Renal cortical epithelial cell (primary cell): ENCODE data around the gene WNK2. TPM values are rescaled to one million over a fixed set of nuclear protein-coding genes. Genes with fewer than 3 reads are reported as not detected.
A peak's percentile ranks its signal among the peaks of the same experiment; 100 is the strongest.

Experiments
- DNase-seq: peaks from one replicate; pipeline ENCODE4 v3.0.0-alpha.2; 2011; ENCODE audit warnings: low read depth
- total RNA-seq: library from RNA; depleted of rRNA; stranded (reverse); fragments of >200 nt; gene quantifications from 2 replicates; pipeline ENCODE4 v1.2.3, GENCODE V29; 2014

WNK2 gene
- total RNA-seq, 1 donor from 2014 or later: not detected

DNA sequence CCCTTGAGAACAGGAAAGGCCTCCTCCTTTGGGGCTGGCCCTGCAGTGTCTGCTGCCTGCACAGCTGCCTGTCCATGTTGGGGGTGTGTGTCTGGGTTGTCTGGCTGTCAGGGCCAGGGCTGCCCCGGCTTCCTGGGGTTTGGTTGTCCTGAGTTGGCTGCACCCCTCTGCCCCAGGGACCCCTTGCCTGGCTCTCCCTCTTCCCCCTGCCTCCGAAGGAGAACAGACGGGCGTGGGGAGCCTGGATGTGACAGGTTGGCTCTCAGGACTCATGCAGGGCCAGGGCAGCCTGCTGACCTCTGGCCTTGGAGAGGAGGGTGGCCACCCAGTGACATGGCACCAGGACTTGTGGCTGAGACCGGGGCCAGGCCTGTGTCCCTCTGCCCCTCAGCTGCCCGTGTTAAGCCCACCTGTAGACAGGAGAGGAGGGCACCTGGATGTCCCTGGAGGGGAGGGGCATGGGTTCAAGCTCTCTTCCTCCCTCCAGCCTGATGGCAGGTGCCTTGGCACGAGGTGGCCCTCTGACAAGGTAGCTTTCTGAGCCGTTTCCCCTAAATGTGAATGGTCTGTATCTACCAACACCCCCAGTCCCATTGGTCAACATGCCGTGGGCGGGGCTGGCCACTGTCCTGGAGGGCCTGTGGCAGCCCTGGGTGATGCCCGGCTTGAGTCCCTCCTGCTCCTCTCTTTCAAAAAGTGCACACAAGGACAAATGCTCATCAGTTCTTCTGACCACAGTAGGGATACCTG is 34.9 kb downstream of the WNK2 start:
- DNase-seq: no peak

DNA sequence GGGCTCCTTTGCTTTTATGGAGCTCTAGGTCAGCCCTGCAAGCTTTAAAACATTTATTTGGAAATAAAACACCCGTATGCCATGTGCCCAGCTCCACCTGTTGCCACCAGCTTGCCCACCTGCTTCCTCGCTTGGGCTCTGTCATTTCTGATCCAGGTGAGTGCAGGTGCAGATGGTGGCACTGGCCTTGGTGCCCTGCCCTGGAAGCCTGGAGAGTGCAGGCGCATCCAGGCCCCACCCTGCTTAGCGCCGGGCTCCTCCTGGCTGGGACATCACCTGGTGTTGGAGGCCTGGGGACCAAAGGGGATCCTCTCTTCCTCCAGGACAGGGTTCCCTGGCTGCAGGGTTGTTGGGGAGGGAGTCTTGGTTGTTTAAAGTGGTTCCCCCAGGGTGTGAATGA is 35.8 kb downstream of the WNK2 start:
- no peak for DNase-seq

DNA sequence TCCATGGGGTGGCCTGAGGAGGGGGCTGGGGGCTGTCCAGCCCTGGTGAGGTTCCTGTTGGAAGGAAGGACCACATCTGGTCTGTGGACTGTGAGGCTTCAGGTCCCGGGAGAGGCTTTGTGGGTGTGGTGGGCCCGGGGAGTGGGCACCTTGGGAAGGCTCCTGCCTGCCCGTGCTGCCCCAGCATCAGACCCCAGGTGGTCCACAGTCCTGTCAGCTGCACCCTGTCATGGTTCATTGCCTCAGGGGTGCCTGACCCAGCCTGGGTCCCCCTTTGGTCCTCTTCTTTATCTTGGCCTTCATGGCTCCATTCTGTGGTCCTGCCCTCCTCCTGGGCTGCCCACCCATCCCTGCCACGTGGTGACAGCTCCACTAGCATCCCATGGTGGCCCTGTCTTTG is 36.7 kb downstream of the WNK2 start:
- no peak for DNase-seq

DNA sequence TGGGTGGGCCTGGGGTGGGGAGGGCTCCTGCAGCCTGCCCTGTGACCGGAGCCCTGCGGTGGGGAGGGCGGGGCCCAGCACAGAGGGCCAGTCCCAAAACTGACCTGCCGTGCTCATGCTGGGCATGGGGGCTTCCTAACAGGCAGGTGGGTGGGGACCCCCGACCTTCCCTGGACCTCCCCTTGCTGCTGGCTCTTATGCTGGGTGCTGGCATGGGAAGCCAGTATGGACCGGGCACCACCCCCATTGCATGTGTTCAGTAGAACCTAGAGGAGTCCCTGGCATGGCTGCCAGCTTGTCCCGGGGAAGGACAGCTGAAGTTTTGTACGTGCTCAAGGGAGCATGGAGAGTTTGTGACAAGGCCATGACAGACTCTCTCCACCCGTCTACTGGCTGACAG is 37.1 kb downstream of the WNK2 start:
- no peak for DNase-seq

DNA sequence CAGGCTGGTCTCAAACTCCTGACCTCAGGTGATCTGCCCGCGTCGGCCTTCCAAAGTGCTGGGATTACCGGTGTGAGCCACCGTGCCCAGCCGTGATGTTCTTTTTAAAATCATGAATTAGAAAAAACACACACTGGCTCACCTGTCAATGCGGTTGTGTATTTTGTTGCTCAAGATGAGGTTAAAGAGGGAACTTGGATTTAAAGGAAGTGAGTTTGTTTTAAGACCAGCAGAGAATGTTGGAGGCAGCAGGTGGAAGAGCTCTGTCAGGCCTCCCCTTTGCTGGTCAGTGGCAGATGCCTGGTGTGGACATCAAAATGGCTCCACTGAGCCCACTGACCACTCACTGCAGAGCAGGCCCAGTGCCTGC is 38.9 kb downstream of the WNK2 start:
- DNase-seq: no peak

DNA sequence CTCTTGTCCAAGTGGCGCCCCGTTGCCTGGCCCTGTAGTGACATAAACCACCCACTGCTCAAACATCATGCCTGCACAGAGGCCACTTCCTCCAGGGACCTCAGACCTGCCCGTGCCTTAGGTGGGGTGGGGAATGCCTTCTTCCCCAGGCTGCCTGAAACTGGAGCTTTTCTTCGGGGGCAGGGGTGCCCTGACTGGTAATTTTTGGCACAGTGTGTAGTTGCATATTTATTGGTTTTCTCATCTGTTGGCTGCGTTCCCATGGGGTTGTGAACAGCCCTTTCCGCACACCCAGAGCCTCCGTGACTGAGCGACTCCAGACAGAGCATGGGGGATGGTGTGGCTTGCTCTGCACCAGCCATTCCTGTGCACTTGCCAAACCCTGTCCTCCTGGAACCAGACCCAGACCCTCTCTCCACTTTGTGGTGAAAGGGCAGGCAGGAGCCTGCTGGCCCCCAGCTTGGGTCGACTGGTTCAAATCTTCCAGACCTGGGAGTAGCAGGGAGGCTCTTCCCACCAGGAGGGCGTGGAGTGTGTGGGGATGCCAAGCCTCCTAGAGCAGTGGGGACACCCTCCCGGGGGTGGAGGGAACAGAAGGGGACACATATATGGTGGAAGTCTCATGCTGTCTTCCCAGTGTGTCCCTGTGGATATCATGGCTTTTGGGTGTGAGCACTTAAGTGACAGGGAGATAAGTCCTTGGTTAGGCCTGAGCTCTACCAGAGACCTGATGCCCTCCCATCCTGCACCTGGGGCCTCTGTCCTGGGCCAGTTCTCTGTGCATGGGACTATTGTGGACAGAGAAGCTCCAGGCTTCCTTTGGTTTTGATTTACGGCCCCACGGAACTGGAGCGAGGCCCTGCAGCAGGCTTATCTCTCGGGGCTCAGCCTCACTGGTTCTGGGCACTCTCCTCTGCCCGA is 39.6 kb downstream of the WNK2 start:
- DNase-seq: peak; percentile 83

DNA sequence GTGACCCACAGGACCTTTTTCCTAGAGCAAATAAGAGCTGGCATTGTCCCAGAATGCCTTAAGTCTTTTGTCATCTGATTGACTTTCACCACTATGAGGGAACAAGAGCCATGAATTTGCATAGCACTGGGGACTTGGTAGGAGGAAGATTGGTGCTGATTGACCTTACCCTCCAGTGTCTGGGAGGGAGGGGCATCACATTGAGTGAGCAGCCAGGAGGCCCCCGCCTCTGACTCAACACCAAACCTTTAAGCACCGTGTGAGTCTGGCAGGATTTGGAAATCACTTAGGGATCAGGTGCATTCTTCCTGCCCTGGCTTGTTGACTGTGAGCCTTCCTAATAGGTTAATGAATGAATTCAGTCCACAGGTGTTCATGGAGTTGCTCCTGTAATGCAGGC is 40.7 kb downstream of the WNK2 start:
- DNase-seq: peak; percentile 79

DNA sequence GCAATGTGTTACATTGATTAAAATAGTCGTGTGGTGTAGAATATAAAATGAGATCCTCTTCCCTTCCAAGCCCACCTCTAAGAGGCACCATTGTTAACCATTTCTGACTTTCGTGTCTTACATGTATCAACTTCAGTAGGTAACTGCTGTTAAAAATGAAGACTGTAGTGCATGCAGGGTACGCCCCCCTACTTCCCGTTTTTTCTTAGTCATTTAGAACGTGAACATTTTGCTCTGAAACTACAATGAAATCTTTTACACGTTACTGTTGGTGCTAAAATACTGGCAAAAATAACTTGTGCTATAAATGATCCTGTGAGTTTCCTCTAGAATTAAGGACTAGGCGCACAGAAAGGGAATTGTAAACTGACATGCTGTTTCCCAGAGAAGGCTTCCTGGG is 41.5 kb downstream of the WNK2 start:
- no peak for DNase-seq

DNA sequence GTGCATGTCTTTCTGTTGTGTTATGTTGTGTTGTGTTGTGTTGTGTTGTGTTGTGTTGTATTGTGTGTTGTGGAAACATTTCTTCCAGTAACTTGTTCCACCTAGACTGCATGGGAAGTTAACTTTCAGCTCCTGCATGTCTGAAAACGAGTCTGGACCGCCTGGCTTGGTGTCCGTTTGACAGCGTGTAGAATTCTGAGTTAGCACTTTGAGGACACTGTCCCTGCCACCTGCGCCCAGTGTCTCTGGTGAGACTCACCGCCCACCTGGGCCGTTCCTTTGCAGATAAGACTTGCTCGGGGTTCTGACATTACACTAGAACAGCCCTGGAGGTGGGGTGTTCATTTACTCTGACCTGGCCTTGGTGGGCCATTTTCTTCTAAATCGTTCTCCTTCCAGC is 42.0 kb downstream of the WNK2 start:
- no peak for DNase-seq

DNA sequence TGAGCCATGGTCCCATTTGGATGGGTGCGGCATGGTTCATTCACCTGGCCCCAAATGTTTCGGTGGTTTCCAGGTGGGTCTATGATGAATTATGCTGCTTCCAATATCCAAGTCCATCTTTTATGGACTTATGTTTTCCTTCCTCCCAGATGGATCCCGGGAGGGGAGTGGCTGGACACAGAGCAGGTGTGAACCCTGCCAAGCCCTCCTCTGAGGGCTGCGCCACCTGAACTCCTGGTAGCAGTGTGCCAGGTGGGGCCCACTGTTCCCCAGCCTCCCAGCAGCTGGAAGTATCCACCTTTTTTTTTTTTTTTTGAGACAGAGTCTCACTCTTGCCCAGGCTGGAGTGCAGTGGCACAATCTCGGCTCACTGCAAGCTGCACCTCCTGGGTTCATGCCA is 42.9 kb downstream of the WNK2 start:
- no peak for DNase-seq

DNA sequence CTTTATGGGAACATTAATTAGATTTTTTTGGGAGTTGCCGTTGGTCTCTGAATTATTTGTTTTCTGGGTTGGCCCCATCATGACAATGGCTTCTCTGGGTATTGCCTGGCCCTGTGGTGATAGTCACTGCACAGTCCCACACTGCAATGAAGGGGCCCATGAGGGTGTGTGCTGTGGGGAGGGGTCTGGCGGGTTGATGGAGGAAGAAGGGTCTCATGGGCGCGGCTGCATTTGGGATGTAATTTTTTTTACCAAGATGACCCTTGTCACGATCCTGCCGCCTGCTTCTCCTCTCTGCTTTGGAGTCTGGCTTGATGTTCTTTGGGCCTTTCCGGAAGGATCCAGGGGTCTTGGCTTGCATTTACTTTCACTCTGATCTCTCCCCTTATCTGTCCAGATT is 44.1 kb downstream of the WNK2 start:
- no peak for DNase-seq

DNA sequence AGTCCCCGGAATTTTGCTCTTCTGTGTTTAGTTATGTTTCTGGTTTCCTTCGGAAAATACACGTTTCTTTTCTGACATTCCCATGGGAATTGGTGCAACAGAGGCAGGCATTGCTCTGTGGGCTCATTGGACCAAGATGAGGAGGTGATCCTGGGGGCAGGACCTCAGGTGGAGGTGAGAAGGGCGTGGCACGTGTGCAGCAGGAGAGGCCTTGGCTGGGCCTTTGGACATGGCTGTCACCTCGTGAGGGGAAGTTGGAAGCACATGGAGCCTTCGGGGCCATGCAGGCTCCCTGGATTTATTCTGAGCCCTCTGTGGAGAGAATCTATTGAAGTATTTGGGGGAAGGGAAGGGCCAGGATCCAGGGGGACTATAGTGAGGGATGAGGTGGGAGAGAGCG is 44.5 kb downstream of the WNK2 start:
- no peak for DNase-seq

DNA sequence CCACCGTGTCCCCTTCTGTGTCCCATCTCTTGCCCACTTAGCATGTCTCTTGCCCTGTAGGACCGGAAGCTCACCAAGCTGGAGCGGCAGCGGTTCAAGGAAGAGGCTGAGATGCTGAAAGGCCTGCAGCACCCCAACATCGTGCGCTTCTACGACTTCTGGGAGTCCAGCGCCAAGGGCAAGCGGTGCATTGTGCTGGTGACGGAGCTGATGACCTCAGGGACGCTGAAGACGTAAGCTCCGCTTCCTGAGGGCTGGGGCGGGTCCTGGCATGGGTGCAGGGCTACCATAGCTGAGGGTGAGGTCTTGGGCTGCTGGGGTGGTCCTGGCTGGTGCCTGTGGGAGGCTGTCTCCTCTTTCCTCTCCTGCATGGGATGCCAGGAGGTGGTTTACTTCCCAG is 45.7 kb downstream of the WNK2 start:
- no peak for DNase-seq

DNA sequence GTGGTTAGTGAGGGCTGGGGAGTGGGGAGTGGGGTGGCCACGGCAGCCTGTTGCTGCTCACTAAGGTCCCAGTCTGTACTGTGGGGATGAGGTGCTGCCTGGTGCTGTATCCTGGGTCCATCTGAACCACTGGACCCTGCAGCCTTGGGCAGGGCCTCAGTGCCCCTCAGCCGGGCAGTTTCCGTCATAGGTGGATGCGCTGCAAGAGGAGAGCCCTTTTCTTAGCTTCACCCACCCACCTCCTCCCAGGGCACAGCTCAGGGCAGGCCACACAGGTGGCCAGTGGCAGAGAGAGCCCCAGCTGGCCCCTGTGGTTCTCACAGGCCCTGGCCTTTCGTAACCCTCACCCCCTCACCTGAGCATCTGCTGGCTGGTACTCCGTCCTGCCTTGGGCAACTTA is 46.2 kb downstream of the WNK2 start:
- no peak for DNase-seq

DNA sequence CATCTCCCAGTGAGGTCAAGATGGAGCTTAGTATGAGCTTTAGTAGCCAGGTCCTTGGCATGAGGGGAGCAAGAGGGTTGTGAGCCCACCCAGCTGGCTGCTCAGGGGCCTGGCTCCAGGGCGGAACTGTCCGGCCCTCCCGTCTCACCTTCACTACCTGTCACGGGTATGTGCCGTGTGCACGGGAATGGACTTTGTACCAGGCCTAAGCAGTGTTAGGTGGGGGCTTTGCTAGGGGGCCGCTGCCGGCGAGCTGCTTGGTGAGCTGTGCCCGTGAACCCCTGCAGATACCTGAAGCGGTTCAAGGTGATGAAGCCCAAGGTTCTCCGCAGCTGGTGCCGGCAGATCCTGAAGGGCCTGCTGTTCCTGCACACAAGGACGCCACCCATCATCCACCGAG is 46.7 kb downstream of the WNK2 start:
- DNase-seq: no peak

DNA sequence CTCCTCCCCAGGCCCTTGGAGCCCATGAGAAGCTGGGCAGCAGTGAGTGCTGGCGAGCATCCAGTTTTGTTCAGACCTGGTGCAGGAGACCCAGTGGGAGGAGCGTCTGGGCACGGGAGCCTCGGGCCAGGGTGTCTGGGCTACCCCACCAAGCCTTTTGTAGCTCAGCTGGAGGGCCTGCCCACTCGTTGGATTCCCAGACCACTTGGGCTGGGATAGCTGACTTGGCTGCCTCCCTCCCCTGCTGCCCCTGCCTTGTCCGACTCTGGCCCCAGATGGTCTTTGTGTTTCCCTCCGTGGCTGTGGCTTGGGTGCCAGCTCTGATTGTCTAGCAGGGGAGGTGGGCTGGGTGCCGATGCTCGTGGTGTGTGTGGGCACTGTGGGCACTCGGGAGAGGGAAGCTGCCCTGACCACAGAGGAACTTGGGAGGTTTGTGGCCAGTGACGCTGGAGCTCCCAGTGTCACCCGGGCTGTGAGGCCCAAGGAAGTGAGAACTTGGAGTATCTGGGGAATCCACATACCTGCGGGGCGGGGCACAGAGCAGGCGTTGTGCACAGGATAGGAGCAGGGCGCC is 47.3 kb downstream of the WNK2 start:
- DNase-seq: peak; percentile 30

DNA sequence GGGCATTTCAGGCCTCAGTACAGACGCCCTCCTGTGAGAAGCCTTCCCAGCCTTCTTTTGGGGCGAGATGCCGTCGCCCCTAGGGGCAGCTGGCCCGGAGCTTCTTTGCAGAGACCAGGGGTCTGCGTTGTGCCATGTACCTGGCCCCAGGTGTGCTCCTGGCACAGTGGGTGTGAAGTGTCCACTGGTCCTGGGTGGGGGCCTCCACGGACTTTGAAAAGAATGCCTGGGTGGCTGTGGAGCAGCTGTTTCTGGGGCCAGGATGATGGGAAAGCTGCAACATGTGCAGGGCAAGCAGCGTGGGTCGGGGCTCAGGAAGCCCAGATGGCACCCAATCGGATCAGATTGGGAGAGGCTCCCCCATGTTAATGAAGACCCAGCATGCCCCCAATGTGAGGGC is 47.8 kb downstream of the WNK2 start:
- no peak for DNase-seq

DNA sequence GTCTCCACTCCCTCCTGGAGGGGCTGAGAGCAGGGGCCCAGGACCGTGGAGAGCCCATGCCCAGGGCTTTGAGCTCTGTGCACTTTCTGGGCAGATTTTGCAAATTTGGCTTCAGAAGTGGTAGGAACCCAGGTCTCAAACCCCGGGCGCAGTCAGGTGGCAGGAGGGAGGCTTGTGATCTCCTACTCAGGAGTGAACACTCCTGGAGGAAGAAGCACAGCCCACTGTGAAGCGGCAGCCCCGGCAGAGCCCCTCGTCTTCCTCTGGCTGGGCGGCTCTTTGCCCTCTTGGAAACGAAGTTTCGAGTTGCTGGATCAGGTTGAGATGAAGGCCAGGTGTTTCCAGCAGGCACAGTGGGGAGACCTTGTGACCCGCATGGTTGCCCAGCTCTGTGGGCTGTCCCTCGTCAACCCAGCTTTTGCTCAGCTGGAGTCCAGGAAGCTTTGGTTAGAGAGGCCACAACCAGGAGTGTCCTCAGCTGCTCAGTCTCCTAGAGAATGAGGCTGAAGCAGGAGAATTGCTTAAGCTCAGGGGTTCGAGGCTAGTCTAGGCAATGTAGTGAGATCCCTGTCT is 48.5 kb downstream of the WNK2 start:
- no peak for DNase-seq

DNA sequence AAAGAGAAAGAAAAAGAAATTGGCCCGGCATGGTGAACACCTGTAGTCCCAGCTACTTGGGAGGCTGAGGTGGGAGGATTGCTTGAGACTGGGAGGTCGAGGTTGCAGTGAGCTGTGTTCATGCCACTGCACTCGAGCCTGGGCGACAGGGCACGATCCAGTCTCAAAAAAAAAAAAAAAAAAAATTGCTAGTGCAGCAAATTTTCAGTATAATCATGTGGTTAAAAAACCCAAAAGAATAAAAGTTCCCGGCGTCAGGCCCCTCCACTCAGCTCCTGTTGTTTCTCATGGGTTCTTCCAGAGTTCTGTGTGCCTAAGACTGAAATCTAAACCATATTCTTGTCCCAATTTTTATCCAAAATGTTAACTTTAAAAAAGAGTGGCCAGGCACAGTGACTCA is 49.1 kb downstream of the WNK2 start:
- no peak for DNase-seq

DNA sequence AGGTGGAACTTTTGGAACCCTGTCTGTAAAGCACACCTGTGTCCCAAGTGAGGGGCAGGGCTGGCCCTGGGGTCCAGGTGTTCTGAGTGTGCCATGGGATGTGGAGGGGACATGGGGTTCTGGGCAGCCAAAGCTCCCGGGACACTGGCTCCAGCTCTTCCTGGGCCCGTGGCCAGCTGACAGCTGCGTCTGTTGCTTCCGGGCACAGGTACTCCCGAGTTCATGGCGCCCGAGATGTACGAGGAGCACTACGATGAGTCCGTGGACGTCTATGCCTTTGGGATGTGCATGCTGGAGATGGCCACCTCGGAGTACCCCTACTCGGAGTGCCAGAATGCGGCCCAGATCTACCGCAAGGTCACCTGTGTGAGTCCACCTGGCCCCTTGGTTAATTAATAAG is 50.7 kb downstream of the WNK2 start:
- DNase-seq: no peak

DNA sequence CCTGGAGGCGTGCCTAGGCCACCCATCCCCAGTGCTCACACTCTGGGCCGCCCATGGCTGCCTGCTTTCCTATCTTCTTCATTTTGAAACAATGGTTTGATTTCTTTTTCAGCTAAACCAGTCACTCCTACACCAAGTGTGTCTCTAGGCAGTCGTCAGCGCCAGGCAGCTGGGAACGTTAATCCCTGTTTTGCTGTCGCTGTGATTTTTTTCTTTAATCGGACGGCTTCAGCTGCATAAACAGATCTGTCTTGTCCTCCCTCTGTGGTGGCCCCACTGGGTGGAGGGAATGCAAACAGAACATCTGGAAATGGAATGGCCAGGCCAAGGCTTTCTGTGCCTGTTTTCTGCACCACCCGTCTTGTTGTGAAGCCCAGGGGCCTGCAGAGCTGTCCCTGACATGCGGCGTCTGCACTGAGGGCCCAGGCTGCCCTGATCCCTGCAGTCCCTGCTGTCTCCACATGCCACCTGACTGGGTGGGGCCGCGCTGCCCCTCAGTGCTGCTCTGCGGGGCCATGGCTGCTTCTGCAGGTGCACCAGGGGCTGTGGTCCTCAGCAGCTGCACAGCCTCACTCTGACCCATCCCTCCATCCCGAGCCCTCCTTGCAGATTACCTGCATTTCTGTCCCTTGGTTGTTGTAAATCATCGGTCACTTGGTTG is 51.5 kb downstream of the WNK2 start:
- DNase-seq: no peak

DNA sequence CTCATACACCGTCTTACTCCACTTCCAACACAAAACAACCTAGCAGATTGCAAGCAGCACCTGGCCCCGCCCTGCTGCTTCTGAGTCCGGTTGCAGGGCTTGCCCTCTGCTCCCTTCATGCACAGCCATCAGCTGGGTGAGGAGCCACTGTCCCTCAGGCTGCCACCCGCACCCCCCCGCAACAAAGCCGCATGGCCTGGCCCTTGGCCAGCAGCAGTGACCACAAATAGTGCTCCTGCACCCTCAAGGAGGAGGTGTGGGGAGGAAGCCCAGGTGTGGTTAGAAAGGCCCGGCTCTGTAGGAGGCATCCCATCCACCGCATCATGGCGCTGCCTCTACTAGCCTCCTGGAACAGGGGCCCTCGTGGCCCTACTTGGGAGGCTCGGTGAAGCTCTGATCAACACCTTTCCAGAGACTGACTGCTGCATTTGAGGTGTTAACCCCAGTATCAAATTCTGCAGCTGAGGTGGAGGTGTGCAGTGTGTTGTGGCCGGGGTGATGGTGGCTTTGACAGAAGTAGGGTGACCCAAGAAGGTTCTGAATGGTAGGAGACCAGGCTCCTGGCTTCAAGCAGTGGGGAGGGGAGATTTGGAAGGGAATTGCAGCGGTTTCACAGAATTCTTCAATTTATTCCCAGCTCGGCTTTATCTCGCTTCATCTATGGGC is 52.7 kb downstream of the WNK2 start:
- no peak for DNase-seq
